ENCODE measurements around the gene RAB31.
"Not testable (repeated sequence)": the region's sequence is repeated elsewhere in the genome, so short reads cannot be mapped to it uniquely, and the experiment has no call there.

The RAB31 gene, protein sequence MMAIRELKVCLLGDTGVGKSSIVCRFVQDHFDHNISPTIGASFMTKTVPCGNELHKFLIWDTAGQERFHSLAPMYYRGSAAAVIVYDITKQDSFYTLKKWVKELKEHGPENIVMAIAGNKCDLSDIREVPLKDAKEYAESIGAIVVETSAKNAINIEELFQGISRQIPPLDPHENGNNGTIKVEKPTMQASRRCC

DNA sequence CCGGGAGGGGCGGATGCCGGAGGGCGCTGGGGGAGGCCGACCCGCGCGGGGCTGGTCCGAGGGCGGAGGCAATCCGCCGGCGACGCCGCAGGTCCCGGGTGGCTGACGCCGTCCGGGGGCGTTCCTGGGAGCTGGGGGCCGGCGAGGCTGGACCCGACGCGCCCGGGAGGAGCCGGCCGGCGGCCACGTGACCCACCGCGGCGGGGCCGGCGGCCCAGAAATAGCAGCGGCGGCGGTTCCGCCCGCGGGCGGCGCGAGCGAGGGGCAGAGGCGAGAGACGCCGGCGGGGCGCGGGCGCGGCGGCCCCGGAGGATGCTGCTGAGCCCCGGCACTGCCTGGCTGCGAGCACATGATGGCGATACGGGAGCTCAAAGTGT lies at the start of gene RAB31:
RAB31 (plus strand) TSS at position 245 of the 377 bp plus-strand sequence; CDS start at position 350, 105 bp downstream.
- no peak for DNase-seq

DNA sequence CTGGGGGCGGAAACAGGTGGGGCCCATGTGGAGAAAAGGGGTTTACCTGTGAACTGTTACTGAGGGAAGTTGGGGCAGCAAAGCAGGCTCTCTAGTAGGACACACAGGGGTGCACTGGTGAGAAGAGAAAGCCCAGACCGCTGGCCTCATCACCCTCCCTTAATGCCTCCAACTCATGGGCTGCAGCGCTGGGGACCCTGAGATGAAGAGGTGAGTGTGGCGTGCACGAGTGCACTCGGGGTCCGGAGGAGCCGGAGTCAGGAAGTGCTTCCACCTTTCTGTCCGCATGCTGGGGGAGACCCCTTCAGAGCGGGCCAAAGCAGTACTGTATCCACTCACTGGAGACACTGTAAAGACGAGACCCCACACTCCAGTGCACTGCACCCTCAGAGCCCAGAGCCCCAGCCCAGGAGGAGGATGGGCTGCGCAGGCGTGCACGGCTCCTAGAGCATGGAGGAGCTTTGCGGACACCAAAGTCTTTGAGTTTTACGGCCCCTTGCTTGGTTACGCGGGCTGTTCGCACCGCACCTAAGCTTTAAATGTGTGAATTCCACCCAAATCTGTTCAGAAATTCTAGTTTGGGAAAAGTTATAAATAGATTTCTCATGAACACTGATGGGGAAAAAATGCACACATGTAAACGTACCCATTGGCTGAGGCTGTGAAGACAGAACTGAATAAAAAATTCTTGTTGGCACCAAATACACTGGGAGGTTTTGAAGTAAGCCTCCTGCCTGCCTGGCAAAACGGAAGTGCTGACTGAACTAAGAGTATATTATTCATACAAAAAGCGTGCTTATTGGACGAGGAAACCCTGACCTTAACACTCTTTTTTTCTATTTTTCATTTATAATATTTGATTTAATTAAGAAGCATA lies 48.4 kb upstream of the RAB31 start:
- no peak for DNase-seq

DNA sequence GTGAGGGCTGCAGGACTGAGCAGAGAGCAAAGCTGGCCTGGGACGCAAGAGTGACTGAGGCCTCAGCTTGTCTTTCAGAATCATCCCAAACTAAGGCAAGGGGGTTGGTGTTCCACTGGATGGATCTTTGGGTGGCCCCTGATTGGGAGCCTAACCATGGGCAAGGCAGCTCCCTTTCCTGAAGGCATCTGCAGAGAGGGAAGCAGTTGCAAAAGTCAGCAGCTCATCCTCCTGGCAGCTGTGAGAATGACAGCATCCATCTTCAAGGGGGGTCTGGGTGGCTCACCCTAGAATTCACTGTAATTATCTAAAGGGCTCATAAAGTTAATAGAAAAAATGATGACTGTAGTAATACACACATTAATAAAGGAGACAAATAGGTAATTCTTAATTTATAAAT lies 46.5 kb upstream of the RAB31 start:
- no peak for DNase-seq

DNA sequence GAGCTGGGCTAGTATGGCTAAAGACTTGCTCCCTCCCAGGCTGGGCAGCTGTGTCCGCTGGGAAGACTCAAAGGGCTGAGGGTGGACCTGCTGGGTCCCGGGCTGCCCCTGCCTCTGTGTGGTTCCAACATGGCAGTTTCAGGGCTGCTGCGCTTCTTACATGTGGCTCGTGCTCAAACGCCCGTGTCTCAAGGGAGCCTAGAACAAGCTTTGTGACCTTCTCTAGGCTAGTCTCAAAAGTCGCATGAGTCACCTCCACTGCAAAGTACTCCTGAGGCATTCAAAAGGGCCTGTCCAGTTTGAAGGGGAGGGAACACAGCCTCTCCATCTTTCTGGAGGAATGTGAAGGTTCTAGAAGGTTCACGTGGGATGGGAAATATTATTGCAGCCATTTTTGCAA lies 44.7 kb upstream of the RAB31 start:
- no peak for DNase-seq

DNA sequence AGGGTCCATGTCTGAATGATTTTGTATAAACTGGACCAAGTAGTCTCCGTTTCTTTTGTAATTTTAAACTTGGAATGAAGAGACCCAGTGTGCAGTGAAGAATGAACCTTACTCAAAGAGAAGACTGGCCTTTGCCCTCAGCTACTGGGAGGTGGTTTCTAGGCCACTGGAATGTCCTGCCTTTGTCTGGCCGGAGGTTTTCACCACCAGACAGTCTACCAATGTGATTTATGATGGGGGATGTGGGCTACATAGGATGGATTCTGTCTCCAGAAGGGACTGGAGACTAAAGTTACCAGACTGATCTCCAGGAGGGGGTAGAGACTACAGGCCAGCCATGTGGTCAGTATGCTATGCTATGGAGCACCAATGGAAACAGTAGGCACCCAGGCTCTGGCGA lies 42.8 kb upstream of the RAB31 start:
- DNase-seq: no peak

DNA sequence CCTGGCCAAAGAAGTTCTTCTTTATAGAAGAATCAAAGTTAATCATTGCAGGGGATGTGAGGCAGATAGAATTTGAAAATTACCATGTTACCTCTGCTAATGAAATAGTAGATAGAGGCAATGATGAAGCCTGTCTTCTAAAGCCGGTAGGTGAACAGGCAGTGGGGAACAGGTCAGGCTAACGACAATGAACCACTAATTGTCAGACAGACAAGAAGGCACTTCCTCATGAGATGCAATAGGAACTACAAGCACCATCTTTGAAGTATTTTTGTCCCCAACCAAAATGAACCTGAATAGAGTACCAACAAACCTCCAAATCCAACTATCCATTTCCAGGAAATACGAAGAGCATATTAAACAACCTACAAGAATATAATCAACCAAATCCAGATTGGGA lies 41.6 kb upstream of the RAB31 start:
- DNase-seq: no peak

DNA sequence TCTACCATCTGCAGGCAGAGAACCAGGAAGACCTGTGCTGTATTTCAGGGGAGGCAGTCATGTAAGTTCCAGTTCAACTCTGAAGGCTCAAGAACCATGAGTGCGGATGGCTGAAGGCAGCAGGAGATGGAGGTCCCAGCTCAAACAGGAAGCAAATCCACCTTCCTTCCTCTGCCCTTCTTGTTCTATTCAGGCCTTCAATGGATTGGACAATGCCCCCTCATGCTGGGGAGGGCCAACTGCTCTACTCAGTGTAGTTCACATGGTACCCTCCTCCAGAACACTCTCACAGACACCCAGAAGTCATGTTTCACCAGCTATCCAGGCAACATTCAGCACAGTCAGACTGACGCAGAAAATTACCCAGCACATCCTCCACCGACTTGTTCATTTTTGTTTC lies 39.1 kb upstream of the RAB31 start:
- no peak for DNase-seq

DNA sequence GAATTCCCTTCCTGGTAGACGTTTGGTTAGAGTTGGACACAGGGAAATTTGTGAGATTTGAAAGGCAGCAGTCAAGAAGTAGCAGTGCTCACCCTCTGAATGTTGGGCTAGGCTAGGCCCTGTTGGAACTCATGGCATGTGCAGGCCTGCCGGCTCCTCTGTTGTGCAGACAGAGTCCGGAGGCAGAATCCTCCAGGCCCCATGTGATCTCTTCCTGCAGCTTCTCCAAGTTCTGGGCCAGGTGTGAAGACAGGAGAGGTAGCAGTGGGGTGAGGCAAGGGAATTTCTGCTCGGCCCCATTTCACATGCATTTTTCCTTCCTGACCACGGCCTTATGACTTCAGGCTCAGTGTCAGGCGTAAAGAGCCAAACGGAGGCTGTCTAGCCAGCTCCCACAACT lies 36.9 kb upstream of the RAB31 start:
- DNase-seq: no peak

DNA sequence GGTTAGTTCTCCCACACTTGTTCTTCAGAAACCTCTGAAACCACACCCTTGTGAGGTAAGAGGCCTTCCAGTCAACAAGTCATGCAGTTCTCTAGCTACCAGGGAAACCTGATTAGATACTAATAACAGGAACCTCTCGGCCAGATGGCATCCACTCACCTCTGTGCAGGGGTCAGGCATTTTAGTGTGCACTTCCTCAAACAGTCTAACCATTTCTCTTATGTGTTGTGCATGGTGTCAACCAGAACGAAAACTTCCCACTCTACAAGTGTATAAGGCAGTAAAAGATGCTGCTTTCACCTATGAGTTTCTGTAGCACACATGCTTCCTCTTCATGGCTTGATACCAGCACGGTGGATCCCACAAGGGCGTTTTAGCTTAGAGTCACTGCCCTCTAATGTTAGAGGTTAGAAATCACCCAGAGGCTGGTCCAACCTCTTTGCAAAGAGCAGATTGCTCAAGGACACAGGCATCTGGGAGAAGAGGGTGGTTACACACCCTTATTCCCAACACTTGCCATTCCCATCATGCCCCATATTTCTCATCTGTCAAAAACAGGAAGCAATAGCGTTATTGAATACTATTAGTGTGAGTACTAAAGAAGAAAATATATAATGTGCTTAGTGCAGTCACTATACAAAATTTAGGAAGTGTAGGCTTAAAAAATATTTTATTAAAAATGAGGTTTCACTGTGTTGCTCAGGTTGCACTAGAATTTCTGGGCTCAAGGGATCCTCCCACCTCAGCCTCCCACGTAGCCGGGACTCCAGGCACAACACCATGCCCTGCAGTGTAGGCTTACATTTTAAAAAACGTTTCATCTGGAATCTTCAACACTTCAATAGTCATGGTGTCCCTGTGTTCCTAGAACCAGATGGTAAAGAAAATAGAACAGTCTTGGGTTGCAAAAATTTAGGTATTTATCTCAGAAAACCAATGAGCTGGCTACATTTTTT lies 34.5 kb upstream of the RAB31 start:
- DNase-seq: peak; percentile 40

DNA sequence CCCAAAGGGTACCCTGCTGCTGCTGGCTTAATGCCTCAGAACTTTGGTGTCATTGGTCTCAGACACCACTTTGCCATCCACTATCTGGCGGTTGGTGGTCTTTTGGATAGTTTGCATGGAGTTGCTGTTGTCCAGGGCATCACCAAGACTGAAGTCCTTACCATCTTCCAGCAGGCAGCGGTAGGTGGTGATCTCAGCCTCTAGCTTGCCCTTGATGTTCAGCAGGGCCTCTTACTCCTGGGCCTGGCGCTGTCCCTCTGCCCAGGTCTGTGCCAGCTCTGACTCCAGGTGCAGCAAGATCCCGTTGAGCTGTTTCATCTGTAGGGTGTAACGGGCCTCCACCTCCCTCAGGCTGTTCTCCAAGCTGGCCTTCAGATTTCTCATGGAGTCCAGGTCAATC lies 29.9 kb upstream of the RAB31 start:
- not testable (repeated sequence) for DNase-seq

DNA sequence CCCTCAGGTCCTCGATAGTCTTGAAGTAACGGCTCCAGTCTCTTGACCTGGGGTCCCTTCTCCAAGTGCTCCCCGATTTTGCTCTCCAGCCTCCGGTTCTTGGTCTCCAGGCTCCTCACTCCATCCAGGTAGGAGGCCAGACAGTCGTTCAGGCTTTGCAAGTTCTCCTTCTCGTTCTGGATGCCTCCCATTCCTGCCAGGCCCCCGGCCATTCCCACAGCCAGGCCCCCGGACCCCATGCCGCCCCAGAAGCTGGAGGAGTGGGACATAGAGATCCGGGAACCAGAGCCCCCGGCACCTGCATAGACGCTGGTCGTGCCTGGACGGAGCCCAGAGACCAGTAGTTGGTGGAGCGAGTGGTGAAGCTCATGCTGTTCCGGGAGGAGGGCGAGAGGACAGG lies 29.0 kb upstream of the RAB31 start:
- DNase-seq: no peak

DNA sequence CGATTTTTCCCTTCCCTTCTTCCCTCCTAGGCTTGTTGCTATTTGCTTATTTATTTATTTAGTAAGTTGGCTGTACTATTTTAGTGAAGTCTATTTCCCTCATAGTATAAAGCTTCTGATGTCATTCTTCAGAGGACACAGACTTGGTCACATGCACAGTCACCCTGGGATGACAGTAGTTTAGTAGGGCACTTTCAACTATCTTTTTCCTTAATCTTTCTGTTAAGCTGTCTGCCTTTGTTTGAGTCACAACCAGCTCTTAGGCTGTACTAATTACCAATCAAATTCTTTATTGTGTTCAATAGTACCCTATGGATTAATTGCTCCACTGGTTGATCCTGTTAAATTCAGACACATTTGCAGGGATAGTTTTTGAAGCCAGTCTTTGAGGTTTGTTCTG lies 26.9 kb upstream of the RAB31 start:
- no peak for DNase-seq

DNA sequence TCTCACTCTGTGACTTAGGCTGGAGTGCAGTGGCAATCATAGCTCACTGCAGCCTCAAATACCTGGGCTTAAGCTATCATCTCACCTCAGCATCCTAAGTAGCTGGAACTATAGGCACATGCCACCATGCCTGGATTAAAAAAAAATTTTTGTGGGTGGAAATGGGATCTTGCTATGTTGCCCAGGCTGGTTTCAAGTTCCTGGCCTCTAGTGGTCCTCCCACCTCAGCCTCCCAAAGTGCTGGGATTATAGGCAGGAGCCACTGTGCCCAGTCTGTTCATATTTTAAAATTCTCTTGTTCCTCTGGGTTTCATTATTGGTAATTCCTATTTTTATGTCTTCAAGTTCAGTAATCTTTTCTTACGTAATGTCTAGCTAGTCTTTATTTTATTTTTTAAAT lies 25.5 kb upstream of the RAB31 start:
- no peak for DNase-seq

DNA sequence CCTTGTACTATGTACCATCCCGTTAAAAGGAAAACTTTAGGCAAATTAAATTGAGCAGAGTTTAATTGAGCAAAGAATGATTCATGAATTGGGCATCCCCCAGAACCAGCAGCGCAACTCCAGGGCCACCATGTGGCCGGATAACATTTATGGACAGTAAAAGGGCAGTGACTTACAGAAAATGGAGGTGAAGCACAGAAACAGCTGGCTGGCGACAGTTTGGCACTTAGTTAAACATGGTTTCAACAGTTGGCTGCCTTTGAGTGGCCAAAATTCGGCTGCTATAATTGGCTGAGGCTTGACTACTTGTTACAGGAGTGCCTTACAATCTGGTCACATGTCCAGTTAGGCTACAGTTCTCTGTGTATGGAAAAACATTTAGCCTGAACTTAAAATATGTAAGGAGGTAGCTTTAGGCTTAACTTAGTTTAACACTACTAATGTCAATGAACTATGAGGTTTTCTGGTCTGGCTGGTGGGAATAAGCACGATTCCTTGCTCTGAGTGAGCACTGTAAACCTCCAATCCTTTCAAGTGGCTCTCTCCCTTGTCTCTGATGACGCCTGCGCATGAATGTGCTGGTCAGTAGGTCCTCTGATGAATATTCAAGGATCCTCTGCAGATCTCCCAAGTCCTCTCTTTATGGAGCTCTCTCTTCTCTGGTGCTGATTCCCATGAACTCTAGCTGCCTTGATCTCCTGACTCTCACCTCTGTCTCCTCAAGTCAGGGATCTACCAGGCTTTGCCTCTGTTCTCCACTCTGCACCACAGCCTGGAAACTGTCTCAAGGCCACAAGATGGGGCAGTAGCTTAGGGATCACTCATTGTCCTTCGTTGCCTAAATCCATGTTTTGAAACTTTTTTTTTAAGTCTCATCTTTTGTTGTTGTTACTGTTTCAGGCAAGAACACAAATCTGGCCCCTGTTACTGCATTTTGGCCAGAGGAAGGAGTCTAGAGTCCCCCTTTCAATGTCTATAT lies 24.4 kb upstream of the RAB31 start:
- DNase-seq: no peak

DNA sequence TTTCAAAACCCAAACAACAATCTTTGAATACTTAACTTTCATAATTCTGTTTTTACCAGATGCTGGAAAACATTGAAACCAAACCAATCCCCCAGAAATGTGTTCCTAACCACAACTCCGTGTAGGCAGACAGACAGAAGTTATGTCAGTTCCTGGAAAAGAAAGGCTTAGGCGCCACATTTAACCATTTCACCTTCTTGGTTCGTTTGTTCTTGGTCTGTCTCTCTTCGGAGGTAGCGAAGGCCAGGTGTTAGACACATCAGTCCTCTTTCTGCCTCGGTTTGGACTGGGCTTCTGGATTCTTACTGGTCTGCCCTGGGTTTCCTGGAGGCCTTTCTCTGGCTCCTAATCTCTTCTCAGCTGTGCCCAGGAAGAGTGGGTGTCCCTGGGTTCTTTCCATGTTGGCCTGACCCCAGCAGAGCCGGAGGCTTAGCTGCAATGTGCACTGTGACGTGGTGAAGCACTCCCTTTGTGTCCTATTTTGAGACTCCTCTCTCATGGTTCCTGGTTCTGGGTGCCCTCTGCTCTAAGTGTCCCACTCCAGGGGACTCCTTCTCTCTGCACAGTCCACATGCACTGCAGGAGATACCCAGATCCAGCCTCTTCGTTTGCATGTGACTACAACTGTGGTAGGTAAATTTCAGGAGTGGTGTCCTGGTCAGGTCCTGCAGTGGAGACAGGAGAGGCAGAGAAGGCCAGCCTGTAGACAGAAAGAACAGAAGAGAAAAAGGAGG lies 23.1 kb upstream of the RAB31 start:
- DNase-seq: no peak

DNA sequence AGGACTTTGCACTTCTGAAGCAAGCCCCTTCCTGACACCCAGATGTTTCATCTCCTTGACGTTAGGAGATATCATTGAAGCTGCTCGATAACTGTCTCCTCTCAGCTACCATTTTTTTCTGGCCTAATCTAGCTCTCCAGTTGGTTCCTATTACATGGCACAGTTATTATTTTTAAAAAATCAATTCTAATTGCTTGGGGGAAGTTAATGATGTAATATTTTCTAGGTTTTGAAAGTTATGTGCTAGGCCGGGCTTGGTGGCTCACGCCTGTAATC lies 22.5 kb upstream of the RAB31 start:
- DNase-seq: no peak

DNA sequence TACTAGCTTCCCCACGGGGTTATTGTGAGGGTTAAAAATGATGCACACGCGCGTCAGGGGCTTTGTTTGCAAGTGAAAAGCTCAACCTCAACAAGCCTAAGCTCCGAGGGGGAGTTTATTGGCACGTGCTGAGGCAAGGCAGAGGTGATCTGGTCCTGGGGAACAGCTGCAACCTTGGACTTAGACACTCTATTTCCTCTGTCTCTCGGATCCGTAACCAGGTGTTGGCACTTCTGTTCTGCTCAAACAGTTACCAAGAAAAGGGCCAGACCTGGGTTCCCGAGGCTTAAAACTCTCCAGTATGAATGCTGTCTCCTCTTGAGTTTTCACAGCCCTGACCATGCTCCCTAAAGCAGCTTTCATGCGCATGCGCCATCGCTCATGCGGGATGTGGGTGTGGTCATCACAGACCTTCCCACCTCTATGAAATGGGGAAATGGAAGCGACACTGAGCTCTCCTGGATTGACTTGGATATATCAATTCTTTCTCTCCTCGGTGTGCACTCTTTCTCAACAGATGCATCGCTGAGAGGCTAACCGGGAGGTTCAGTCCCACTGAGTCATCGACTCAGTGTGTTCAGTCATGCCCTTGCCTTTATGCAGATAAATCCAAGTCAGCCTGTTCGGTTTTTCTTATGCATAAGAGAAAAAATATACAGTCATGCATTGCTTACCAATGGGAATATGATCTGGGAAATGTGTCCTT lies 19.9 kb upstream of the RAB31 start:
- no peak for DNase-seq

DNA sequence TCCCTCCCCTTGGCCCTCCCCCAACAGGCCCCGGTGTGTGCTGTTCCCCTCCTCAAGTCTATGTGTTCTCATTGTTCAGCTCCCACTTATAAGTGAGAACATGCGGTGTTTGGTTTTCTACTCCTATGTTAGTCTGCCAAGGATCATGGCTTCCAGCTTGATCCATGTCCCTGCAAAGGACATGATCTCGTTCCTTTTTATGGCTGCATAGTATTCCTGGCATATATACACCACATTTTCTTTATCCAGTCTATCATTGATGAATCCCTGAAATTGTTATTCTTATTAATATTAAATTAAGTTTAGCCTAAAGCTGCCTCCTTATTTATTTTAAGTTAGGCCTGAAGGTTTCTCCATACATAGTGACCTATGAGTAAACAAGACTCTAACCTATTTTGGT lies 18.8 kb upstream of the RAB31 start:
- no peak for DNase-seq

DNA sequence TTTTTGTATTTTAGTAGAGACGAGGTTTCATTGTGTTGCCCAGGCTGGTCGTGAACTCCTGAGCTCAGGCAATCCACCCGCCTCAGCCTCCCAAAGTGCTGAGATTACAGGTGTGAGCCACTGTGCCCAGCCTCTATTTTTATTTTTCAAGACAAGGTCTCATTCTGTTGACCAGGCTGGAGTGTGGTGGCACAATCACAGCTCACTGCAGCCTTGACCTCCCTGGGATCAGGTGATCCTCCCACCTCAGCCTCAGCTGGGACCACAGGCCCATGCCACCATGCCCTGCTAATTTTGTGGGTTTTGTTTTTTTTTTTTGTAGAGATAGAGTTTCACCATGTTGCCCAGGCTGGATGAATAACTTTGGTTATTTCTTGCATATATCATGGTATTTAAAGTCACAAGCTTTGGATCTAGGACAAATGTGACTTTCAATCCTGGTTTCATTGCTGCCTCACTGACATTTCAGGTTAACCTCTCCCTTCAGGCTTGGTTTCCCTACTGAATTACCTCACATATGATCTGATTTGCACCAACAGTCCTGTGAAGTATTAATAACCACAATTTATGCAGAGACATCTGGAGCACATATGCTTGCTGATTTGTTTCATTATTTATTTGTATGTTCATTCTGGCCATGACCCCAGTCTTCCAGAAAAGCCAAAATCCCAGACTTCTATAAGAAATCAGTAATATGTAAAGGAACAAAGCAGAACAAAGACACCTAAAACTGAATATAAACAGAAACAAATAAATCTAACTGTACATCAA lies 17.5 kb upstream of the RAB31 start:
- DNase-seq: no peak

DNA sequence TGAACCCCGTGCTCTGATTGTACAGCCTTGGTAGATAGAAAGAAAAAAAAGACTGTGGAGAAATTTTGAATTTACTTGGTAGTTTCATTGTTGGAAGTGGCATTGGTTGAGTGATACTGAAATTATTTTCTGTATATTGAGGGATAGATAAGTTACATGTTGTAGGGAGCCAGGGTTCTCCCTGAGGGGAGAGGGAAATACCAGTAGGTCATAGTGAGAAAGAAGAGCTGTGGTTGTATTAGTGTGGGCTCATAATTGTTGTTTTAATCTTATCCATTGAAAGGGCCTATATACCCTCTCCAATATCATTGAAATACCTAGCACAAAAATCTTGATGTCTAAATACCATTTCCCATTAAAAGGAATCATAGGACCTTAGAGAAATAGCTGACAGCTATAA lies 16.9 kb upstream of the RAB31 start:
- no peak for DNase-seq
